Rectal smooth muscle tissue (tissue), 1 donor: Measurements from ENCODE around the gene CD79A.

ENCODE experiments used
- H3K27ac ChIP-seq: one replicate; pipeline ENCODE4 v1.7.0; 2013; ENCODE audit warnings: low read depth, low read length, inconsistent platforms
- H3K27me3 ChIP-seq: one replicate; pipeline ENCODE4 v1.7.0; 2013; ENCODE audit warnings: low read length; ENCODE audit not compliant: control insufficient read depth, insufficient read depth
- H3K36me3 ChIP-seq: one replicate; pipeline ENCODE4 v1.7.0; 2013; ENCODE audit warnings: low read length; ENCODE audit not compliant: control insufficient read depth, insufficient read depth
- H3K4me1 ChIP-seq: one replicate; pipeline ENCODE4 v1.7.0; 2013; ENCODE audit warnings: low read length; ENCODE audit not compliant: control insufficient read depth, insufficient read depth
- H3K4me3 ChIP-seq: one replicate; pipeline ENCODE4 v1.7.0; 2013; ENCODE audit warnings: low read length
- H3K9ac ChIP-seq: one replicate; pipeline ENCODE4 v1.7.0; 2013; ENCODE audit warnings: low read length

The CD79A gene

DNA sequence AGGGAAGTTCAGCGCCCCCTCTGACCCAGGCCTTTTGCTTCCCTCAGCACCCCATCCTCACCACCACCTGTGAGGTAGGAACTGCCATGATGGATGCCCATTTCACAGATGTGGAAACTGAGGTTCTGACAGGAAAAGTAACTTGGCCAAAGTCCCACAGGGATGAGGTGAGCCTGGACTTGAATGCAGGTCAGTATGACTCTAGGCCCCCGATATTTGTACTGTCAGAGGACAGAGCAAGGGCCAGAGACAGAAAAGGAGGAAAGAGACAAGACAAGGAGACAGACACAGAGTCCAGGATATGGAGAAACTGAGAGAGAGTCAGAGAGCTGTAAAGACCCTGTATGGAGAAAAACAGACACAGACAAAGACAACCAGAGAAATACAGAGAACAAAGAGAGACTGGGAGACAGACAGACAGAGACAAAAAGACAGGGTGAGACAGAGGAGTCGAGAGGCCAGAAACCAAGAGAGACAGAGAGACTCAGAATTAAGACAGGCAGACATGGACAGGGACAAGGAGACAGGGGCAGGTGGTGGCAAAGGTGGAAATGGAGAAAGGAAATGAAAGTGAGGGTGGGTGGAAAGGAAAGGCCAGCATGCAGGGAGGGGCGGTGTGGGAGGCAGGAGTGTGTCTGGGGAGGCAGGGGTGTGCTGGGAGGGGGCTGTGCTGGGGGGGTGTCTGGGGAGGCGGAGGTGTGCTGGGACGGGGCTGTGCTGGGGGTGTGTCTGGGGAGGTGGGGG, 46.1 kb downstream of the CD79A start:
- Histone ChIP-seq H3K27ac (no peak overlapping the region), H3K4me3 (no peak overlapping the region), H3K36me3 (no peaks in the 10 kb centered on the region), H3K9ac (no peak overlapping the region), H3K27me3 (peaks cover 29% of the 10 kb centered on the region), H3K4me1 (no peaks in the 10 kb centered on the region)

DNA sequence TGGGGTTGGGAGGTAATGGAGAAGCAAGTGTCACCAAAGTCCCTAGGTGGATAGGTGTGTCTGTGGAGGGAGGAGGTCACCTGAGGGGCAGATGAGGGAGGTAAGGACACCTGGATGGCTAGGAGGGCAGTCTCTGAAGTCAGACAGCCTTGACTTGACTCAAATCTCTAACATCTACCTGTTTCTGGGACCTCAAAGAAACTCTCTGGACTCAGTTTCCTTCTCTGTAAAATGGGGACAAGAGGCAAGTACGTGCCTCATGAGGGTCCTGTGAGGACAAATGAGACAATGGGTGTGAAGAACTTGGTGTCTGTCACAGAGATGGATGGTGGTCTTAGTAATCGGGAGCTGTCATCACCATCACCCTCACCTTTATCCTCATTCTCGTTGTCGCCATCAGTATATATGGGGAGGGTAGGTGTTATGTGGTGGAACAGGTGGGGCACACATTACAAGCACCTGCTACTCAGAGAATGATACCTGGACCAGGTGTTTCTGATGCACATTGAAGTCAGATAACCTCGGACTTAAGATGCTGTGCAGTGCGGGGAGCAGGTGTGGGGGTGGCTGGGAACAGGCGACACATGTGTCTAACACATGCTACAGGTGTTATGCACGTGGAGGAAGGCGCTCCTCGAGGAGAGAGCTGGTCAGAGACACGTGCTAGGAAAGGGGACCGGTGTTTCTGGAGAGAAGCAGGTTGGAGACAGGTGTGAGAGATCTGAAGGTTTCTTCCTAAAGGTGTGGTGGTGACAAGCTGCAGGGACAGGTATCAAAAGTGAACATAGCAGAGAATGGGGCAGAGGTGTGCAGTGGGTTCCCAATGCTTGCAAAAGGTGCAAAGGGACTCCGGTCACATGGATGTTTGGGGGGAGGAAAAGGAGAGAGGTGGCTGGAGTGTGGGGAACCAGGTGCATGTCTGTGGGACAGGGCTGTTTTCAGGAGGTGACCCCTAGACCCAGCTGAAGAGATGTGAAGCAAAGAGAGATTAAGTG, 47.4 kb downstream of the CD79A start:
- H3K36me3 ChIP-seq = no peaks in the 10 kb centered on the region
- no peak overlapping the region for H3K4me3 ChIP-seq
- peaks cover 31% of the 10 kb centered on the region for H3K27me3 ChIP-seq
- no peak overlapping the region for H3K9ac ChIP-seq
- H3K27ac ChIP-seq = no peak overlapping the region
- H3K4me1 ChIP-seq = no peaks in the 10 kb centered on the region

DNA sequence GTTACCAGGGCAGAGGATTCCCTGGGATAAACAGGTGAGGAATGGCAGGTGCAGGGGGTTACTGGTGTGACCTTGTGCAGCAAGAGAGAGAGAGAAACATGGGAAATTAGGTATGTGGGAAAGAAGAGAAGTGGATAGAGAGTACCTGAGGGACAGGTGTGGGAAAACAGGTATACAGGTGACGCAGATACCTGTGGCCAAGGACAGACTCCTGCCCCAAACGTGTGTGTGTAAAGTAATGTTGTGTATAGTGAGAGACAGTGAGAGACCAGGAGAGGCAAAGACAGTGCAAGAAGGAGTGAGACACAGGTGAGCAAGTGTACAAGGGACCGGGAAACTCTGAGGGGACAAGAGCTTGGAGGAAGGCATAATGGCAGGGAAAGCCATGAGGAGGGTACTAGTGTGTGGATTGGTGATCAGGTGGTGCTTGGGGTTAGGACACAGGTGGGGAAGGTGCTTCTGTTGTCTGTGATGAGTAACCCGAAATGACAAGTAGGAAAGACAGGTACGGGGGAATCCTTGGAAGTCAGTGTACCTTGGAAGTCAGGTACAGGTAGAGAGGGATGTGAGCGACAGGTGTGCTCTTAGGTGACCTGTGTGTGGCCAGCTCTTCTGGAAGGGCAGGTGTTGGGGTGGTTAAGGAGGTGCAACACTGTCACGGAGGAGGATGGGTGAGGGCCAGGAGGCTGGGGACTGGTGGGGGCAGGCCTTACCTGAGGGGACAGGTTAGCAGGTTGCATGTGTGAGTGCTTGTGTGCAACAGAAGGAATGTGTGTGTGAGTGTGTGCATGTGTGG, 48.3 kb downstream of the CD79A start:
- no peaks in the 10 kb centered on the region for H3K4me1 ChIP-seq
- no peak overlapping the region for H3K9ac ChIP-seq
- H3K4me3 ChIP-seq = no peak overlapping the region
- no peak overlapping the region for H3K27ac ChIP-seq
- H3K36me3 ChIP-seq = no peaks in the 10 kb centered on the region
- peaks cover 37% of the 10 kb centered on the region for H3K27me3 ChIP-seq

DNA sequence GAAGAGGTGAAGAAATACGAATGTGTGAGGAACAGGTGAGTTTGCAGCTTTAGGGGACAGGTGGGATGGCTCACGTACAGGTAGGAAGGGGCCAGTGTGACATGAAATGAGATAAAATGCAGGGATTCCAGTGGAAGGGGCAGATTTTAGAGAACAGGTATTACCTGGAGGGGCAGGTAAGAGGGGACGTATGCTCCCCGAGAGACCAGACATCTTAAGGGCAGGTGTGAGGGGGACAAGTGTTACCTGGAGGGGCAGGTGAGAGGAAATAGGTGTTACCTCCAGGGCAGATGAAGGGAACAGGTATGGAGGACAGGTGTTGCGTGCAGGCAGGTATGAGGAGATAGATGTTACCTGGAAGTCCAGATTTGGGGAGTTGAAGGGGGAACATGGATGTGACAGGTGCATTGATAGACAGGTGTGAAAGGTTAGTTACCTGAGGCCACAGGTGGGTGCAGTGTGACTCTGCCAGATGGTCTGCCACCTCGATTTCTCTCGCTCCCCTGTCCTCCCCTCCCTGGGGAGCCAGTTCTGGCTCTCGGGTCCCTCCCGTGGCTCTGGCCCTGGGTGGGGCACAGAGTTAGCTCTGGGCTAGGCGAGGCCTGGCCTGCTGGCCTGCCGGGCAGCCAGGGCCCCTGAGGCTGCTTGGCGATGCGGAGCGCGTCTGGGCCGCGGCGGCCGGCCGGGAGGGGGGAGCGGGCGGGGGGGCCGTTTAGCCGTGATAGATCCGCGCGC, 49.1 kb downstream of the CD79A start:
- Histone ChIP-seq H3K4me1 (no peaks in the 10 kb centered on the region), H3K27ac (no peak overlapping the region), H3K4me3 (no peak overlapping the region), H3K27me3 (peaks cover 36% of the 10 kb centered on the region), H3K9ac (no peak overlapping the region), H3K36me3 (no peaks in the 10 kb centered on the region)

DNA sequence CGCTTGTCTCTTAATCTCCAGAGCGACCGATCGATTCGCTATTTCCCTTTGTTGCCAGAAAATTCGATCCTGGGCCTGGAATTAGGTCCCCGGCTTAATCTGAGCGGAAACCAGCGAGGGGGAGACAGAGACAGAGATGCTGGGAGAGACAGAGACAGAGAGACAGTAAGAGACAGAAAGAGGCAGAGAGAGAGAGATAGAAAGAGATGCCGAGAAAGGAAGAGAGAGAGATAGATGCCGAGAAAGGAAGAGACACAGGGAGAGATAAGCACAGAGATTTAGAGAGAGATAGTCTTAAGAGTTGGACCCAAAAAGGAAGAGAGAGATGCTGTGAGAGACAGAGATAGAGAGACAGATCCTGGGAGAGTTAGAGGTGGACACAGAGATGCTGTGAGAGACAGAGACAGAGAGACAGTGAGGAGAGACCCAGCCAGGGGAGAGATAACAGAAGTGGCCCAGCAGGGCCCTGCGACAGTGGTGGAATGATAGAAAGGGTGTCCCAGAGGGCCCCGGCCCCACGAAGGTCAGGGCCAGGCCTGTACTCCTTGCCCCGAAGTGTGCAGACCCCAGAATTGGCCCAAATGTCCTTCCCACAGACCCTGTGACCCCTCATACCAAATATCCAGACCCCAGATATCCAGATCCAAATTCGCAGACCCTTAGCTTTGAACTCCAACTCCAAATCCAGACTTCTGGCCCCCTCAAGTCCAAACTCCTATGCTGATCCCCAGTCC, 49.9 kb downstream of the CD79A start:
- no peak overlapping the region for H3K9ac ChIP-seq
- H3K4me1 ChIP-seq = no peaks in the 10 kb centered on the region
- no peak overlapping the region for H3K4me3 ChIP-seq
- no peak overlapping the region for H3K27ac ChIP-seq
- H3K27me3 ChIP-seq = peaks cover 33% of the 10 kb centered on the region
- no peaks in the 10 kb centered on the region for H3K36me3 ChIP-seq

DNA sequence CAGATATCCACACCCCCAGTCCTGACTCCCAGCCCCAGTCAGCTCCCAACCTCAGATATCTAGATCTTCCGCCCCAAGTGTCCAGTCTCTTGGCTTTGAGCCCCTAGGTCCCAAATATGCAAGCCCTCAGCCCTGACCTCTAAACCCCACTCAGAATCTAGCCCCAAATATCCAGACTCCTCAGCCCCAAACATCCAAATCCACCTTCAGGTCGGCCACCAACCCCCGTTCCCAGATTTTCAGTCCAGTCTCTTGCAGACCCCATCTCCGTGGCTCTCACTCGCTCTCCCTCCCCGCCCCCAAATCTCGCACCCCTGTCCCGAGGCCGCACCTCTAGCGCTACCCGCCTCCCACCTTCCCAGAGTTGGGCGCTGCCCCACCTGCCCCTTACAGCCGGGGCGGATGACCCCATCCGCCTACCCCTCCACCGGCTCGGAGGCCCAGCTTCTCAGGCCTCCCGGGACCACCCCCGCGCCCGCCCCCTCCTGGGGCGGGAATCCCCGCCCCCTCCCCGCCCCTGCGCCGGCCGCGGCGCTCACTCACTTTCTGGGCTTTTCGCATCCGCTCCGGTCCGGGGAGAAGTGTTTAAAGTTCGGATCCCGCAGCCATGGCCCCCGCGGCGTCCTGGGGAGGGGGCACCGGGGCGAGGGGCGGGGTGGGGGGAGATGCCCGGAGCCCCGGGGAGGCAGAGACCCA, 50.6 kb downstream of the CD79A start:
- Histone ChIP-seq H3K36me3 (no peaks in the 10 kb centered on the region), H3K9ac (no peak overlapping the region), H3K4me3 (peak overlapping the region; percentile 64), H3K4me1 (no peaks in the 10 kb centered on the region), H3K27me3 (peaks cover 36% of the 10 kb centered on the region), H3K27ac (no peak overlapping the region)

DNA sequence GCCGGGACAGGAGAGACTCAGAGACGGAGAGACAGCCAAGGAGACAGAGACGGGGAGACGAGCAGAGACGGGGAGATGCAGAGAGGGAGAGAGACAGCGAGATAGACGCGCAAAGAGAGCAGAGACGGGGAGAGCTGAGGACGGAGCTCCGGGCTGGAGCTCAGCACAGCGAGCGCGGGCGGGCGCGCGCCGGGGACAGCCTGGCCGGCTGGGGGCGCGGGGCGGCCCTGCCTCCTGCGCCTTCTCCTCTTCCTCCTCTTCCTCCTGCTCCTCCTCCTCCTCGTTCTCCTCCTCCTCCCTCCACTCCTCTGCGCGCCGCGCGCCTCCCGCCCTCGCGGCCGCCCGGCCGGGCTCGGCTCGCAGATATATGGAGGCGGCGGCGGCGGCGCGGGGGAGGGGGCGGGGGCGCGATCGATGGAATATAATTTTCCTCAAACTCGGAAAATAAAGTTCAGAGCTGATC, 51.2 kb downstream of the CD79A start, which contains the start of gene ERFL:
Gene ERFL, minus strand, starts transcription at position 229 of the 463 bp plus-strand sequence. CDS start 15,530 bp downstream, outside the sequence.
- peaks cover 37% of the 10 kb centered on the region for H3K27me3 ChIP-seq
- H3K4me1 ChIP-seq = no peaks in the 10 kb centered on the region
- no peak within 1 kb of the TSS for H3K27ac ChIP-seq
- H3K36me3 ChIP-seq = no peaks in the 10 kb centered on the region
- H3K4me3 ChIP-seq = peak within 1 kb of the TSS; percentile 64
- H3K9ac ChIP-seq = no peak within 1 kb of the TSS

DNA sequence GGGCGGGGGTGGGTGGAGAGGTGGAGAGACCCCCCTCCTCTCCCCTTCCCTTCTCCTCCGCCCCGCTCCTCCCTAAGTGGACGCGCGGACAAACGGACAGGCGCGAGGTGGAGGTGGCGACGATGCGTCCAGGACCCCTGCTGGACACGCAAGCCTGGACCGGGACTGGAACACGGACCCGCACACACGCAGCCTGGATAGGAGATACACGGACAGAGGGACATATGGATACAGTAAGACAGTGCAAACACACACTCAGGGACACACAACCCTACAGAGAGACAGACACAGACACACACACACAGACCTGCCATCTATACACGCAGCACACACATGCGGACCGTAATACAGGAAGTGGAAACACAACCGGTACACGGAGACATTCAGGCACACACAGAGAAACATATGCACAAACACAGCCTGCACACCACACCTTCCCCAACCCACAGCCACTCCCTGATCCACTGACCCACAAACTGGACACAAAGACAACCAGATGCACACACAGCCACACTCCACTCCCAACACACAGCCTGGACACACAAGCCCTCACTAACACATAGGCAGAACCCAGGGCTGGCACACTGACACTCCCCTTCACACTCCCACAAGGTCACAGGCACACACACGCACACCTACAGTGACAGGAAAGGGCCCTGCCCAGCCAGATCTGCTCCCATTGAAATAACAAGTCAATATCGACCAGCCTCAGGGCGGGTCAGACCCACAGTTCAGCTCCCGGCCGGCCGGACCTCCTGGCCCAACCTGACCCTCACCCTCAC, 51.9 kb downstream of the CD79A start:
- Histone ChIP-seq H3K27ac (no peak overlapping the region), H3K4me1 (no peaks in the 10 kb centered on the region), H3K36me3 (no peaks in the 10 kb centered on the region), H3K27me3 (peaks cover 37% of the 10 kb centered on the region), H3K4me3 (peak overlapping the region; percentile 58), H3K9ac (no peak overlapping the region)

DNA sequence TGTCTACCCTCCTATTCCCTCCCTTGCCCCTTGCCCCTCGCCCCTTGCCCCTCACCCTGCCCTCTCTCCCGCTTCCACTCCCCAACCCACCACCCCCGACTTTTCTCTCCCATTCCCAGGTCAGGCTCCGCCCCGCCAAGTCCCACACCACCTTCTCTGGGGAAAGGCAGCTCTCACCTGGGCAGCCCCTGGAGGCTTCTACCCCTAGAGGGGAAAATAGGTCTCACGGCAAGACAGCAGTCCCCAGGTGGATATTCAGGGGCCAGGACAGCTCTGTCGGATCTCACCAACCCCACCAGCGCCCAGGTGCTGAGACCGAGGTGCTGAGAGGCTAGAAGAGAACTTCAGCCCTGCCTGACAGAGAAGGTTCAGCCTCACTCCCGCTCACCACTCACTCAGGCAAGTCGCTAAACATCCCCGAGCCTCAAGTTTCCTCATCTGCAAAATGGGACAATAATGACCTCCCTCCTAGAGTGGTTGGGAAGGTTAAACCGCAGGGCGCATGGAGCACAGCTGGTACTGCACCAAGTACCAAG, 52.5 kb downstream of the CD79A start:
- no peak overlapping the region for H3K4me3 ChIP-seq
- H3K4me1 ChIP-seq = no peaks in the 10 kb centered on the region
- H3K27me3 ChIP-seq = peaks cover 37% of the 10 kb centered on the region
- H3K9ac ChIP-seq = no peak overlapping the region
- H3K27ac ChIP-seq = no peak overlapping the region
- H3K36me3 ChIP-seq = no peaks in the 10 kb centered on the region

DNA sequence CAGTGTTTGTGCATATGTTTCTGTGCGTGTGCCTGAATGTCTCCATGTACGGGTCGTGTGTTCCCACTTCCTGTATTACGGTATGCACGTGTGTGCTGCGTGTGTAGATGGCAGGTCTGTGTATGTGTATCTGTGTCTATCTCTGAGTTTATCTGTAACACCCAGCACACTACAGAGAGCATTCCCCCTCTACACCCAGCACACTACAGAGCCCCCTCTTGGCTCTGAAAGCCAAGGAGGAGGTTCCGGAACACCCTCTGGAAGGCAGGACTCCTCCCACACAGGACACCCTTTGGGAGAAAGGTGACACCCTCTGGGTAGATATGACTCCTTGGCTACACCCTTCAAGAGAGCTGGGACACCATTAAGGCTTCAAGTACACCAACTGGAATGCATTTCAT, 53.2 kb downstream of the CD79A start:
- Histone ChIP-seq H3K4me3 (no peak overlapping the region), H3K27me3 (peaks cover 34% of the 10 kb centered on the region), H3K27ac (no peak overlapping the region), H3K9ac (no peak overlapping the region), H3K4me1 (no peaks in the 10 kb centered on the region), H3K36me3 (no peaks in the 10 kb centered on the region)
